Stimulated activated memory B cell treated with anti-CD40 and anti-IgM and Interleukin-4, amounts not matched to agents 10 μg/mL and 1 μg/mL and 100 μg/mL, for 72 hours (primary cell): ENCODE data around the gene CFAP99.

Experiments
- ATAC-seq: fragments of 150-1000 bp; cut with Tn5 transposase; 2 replicates; pipeline ENCODE4 v1.10.0; 2021
- H3K27ac Mint-ChIP-seq: one replicate; pipeline ENCODE4 v1.8.0; 2022; ENCODE audit warnings: mild to moderate bottlenecking, mixed read lengths
- H3K27me3 Mint-ChIP-seq: one replicate; pipeline ENCODE4 v1.8.0; 2022; ENCODE audit warnings: mixed read lengths
- H3K36me3 Mint-ChIP-seq: one replicate; pipeline ENCODE4 v1.8.0; 2022; ENCODE audit warnings: mixed read lengths
- H3K4me1 Mint-ChIP-seq: one replicate; pipeline ENCODE4 v1.8.0; 2022; ENCODE audit warnings: mixed read lengths
- H3K4me3 Mint-ChIP-seq: one replicate; pipeline ENCODE4 v1.8.0; 2022; ENCODE audit warnings: mild to moderate bottlenecking, moderate library complexity, mixed read lengths
- H3K9me3 Mint-ChIP-seq: one replicate; pipeline ENCODE4 v1.8.0; 2022; ENCODE audit warnings: mixed read lengths

CFAP99 gene

DNA sequence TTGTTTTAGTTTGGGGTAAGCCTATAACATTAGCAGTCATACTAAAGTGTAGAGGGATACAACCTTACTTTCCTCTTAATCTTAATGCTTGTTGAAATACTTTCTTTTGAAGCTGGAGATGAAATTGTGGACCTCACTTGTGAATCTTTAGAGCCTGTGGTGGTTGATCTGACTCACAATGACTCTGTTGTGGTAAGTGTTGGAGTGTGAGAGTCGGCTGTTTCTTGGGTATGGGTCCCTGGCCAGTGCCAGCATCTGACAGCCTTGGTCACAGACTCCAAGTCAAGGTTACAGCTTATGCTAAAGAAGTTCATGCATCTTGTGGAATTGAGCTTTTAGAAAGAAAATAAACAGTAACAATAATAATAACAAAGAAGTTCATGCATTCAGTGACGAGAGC, 81.8 kb downstream of the CFAP99 start:
- peaks cover 27% of the 10 kb centered on the region for H3K4me1 Mint-ChIP-seq
- H3K27me3 Mint-ChIP-seq, result no peaks in the 10 kb centered on the region
- H3K27ac Mint-ChIP-seq, result no peak overlapping the region
- H3K36me3 Mint-ChIP-seq, result peaks cover 36% of the 10 kb centered on the region
- no peak for ATAC-seq
- H3K4me3 Mint-ChIP-seq, result no peak overlapping the region
- no peaks in the 10 kb centered on the region for H3K9me3 Mint-ChIP-seq

DNA sequence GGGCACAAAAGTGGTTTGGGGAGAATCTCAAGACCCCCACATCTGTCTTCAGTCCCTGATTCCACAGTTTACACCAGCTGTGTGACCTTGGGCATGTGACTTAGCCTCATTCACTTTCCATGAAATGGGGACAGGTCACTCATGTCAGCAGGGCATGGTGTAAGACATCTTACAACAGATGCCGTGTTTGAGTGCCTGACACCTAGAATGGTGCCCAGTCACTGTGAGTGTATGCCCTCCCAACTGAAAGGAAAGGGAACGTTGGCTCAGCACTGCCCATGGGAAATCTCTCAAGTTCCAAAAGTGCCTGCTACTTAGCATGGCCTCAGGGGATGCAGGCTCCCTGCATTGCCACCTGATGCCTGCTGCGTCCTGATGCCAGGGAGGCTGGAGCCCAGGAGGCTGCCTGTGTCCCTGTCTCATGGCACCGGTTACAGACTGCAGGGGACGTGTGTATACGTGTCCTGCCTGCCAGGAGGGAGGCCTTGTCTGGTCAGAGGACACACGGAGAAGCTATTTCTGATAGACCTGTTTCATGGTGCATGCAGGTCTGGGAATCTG, 82.4 kb downstream of the CFAP99 start:
- H3K4me3 Mint-ChIP-seq, result no peak overlapping the region
- H3K27me3 Mint-ChIP-seq, result no peaks in the 10 kb centered on the region
- no peak for ATAC-seq
- peak overlapping the region; percentile 54 for H3K27ac Mint-ChIP-seq
- H3K4me1 Mint-ChIP-seq, result peaks cover 21% of the 10 kb centered on the region
- peaks cover 36% of the 10 kb centered on the region for H3K36me3 Mint-ChIP-seq
- no peaks in the 10 kb centered on the region for H3K9me3 Mint-ChIP-seq

DNA sequence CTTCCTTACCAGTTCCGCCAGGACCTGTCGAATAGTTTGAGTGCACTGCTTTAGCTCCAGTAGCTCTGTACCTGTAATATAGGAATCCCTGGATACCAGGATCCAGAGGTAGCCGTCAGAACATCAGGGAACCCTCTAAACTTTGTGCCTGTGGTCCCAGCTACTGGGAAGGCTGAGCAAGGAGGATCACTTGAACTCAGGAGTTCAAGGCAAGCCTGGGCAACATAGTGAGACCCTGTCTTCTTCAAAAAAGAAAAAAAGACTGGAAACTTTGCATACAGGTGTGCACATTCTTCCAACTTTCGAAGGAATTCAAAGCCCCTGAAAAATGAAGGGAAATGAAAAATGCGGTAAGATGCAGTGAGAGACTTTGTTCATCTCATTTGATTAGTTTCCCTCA, 85.1 kb downstream of the CFAP99 start:
- ATAC-seq, result no peak
- no peaks in the 10 kb centered on the region for H3K9me3 Mint-ChIP-seq
- H3K27ac Mint-ChIP-seq, result no peak overlapping the region
- H3K27me3 Mint-ChIP-seq, result no peaks in the 10 kb centered on the region
- H3K4me3 Mint-ChIP-seq, result no peak overlapping the region
- peaks cover 16% of the 10 kb centered on the region for H3K4me1 Mint-ChIP-seq
- H3K36me3 Mint-ChIP-seq, result peaks cover 46% of the 10 kb centered on the region

DNA sequence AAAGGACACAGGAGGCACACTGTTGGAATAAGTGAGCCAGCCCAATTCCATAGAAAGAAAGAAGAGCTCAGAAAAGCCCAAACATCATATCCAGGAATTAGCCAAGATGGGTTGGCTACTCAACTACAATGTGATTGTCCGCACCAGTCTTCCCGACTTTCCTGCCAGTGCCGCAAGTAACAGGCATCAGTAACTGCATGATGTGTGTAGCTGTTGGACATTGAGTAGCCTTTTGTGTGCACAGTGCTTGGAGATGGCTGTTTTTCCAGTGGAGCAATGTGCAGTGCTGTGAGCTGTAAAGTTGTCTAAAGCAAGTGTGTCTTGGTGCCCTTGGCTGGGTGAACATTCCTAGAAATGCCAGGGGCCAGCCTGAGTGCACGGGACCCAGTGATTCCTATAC, 88.5 kb downstream of the CFAP99 start:
- no peak for ATAC-seq
- Mint-ChIP-seq H3K4me3 (no peak overlapping the region), H3K27me3 (no peaks in the 10 kb centered on the region), H3K27ac (no peak overlapping the region), H3K36me3 (peaks cover 41% of the 10 kb centered on the region), H3K4me1 (peaks cover 45% of the 10 kb centered on the region), H3K9me3 (no peaks in the 10 kb centered on the region)

DNA sequence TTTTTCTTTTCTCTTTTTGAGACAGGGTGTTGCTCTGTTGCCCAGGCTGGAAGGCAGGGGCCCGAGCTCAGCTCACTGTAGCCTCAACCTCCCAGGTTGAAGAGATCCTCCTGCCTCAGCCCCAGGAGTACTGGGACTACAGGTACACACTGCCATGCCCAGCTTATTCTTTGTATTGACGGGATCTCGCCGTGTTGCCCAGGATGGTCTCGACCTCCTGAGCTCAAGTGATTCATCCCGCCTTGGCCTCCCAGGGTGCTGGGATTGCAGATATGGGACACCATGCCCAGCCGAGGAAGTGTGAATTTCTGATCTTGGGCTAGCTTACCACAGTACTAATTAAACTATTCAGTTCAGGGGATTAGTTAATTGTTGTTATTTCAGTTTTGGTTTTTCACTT, 89.1 kb downstream of the CFAP99 start:
- no peak for ATAC-seq
- Mint-ChIP-seq H3K36me3 (peaks cover 42% of the 10 kb centered on the region), H3K27me3 (no peaks in the 10 kb centered on the region), H3K4me3 (no peak overlapping the region), H3K4me1 (peaks cover 46% of the 10 kb centered on the region), H3K9me3 (no peaks in the 10 kb centered on the region), H3K27ac (peak overlapping the region; percentile 19)

DNA sequence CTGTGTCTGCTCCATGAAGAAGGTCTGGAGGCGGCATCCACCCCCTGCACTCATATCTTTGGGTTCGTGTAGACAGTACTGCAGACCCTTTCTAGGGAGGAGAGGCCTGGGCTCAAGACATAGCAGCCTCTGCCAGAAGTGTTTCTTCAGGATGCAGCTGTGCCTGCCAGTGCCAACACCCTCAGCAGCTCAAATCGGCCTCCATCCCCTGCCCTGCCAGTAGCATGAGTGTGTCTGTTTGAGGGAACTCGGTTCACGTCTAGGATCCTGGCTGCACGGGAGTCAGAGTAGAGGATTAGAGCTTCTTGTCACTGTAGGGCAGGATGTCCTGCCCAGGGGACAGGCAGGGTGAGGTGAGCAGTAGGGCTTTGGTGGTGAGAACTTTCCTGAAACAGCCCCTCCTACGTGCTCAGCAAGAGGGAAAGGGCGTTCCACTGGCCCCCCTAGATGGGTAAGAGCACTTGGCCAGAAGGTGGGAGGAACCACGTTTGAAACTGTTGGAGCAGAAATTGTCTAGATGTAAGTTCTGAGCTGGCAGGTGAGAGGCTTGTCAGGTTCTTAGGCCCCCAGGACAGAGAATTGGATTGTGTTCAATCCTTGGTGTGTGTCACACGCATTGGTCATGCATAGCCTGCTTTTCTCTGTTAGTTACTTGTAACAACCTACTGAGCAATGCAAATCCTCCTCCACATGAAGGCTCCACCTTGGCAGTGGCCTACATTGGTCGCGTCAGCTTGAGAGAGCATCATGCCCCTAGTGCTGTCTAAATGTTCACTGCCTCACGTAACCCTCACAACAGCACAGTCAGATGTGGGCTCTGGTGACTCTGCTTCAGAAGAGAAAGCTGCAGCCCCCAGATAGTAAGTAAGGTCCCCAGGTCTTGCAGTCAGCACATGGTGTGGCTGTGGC, 91.8 kb downstream of the CFAP99 start:
- no peak overlapping the region for H3K4me3 Mint-ChIP-seq
- no peaks in the 10 kb centered on the region for H3K27me3 Mint-ChIP-seq
- ATAC-seq, result peak; percentile 74
- peaks cover 52% of the 10 kb centered on the region for H3K36me3 Mint-ChIP-seq
- H3K27ac Mint-ChIP-seq, result peak overlapping the region; percentile 82
- peaks cover 46% of the 10 kb centered on the region for H3K4me1 Mint-ChIP-seq
- no peaks in the 10 kb centered on the region for H3K9me3 Mint-ChIP-seq

DNA sequence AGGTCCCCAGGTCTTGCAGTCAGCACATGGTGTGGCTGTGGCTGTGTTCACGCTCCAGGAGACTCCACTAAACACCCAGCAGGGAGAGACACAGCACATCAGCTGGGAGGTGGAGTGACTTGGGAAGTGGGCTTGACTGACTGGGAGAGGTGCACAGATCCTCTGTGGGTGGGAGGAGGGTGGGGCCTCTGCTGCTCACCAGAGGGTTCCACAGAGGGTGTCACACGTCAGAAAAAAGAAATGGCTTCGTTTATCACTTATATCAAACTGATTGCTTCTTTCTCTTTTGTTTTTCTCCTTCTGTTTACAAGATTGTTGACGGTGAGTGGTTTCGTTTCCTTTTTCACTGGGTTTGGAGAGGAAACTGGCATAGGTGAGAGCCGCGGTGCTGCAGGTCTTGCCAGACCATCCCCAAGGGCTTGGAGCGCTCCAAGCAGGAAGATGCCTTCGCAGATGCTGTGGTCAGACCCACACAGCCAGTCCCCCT, 92.9 kb downstream of the CFAP99 start:
- Mint-ChIP-seq H3K4me1 (peaks cover 42% of the 10 kb centered on the region), H3K4me3 (peak overlapping the region; percentile 3), H3K27ac (peak overlapping the region; percentile 82), H3K9me3 (no peaks in the 10 kb centered on the region), H3K36me3 (peaks cover 56% of the 10 kb centered on the region), H3K27me3 (no peaks in the 10 kb centered on the region)
- ATAC-seq, result peak; percentile 73
